Measurements from ENCODE around the gene STOML2. TPM values are rescaled to one million over a fixed set of nuclear protein-coding genes. Genes with fewer than 3 reads are reported as not detected.

STOML2 gene
- total and polyA plus RNA-seq, 12 donors: 47.9 to 186 (median 137) TPM

DNA sequence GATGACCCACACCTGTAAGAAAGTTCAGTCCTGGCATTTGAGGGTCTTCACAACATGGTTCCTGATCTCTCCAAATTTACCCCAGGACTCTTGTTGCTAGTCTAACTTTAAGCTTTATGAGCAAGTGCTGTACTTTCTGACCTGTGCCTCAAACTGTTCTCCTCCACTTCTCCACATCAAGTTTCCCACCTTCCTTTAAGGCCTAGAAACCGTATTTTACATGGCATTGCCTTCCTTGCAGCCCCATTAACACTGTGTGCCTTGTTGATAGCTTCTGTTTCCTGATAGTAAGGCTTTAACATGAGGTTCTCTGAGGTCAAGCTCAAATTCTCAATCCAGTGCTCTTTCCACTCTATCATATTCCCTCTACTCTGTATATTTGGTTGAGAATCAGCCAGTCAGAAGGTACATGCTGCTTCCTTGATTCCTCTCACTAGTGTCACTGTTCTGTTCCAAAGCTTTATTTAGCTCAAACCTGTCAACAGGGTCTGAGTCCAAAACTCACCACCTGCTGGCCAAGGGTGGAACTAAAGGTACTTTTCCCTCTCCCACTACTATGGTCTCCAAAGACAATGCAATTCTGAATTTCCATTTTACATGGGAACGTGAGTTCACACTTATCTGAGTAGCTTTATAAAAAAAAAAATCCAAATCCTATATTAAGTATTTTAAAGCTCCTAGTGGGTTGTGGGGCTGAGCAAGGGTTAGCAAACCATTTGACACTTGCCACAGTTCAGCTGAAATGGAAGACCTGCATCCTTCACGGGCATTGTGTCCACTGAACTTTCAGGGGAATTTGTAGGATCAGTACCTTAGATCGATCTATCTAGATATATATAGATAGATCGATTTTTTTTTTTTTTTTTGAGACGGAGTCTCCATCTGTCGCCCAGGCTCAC is 51.6 kb downstream of the STOML2 start:
- intact Hi-C loops (cut with DNase I): no loop called here

More for the DNA sequence above, 51.6 kb downstream of the STOML2 start:
- Histone ChIP-seq H3K27me3 (no peaks in the 10 kb centered on the region), H3K36me3 (replicated peaks in 1 of 2) (peaks cover 0 to 65% of the 10 kb centered on the region in 2 donors), H3K27ac (peak overlapping the region in 1 of 5 donors; percentile 36), H3K4me3 (no peak overlapping the region), H3K4me1 (replicated peaks in 1 of 2) (no peaks in the 10 kb centered on the region), H3K9me3 (replicated peaks in 1 of 3) (no peaks in the 10 kb centered on the region)
- TF ChIP-seq POLR2A (IDR thresholded peaks at IDR 0.05): no peak
- TF ChIP-seq, protein P1, sequence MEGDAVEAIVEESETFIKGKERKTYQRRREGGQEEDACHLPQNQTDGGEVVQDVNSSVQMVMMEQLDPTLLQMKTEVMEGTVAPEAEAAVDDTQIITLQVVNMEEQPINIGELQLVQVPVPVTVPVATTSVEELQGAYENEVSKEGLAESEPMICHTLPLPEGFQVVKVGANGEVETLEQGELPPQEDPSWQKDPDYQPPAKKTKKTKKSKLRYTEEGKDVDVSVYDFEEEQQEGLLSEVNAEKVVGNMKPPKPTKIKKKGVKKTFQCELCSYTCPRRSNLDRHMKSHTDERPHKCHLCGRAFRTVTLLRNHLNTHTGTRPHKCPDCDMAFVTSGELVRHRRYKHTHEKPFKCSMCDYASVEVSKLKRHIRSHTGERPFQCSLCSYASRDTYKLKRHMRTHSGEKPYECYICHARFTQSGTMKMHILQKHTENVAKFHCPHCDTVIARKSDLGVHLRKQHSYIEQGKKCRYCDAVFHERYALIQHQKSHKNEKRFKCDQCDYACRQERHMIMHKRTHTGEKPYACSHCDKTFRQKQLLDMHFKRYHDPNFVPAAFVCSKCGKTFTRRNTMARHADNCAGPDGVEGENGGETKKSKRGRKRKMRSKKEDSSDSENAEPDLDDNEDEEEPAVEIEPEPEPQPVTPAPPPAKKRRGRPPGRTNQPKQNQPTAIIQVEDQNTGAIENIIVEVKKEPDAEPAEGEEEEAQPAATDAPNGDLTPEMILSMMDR (IDR thresholded peaks at IDR 0.05): peak; percentile 50 to 72 (median 68)
- WGBS, 4 donors: 77 to 84% (median 81%) methylated on average over 7 of the region's 7 CpGs
- peak in 5 of 7 donors; percentile 37 to 87 (median 71) for DNase-seq

Other genes starting within 250 kb of the STOML2 start
- 1 to 10 TPM in 1 of 9 donors, under 1 TPM in 7, not detected in 1; 0.09 to 1.7 (median 0.19) TPM for gene PHF24, start 144.8 kb downstream of the STOML2 start, total RNA-seq
- gene PHF24, start 144.8 kb downstream of the STOML2 start, polyA plus RNA-seq: under 1 TPM; 0.13 to 0.16 (median 0.16) TPM
- gene DNAJB5, start 113.4 kb downstream of the STOML2 start, total RNA-seq: 10 to 100 TPM in 7 of 9 donors, 1 to 10 TPM in 2; 6.2 to 22.4 (median 13.3) TPM
- gene DNAJB5, start 113.4 kb downstream of the STOML2 start, polyA plus RNA-seq: 10 to 100 TPM; 13.4 to 19.8 (median 16.6) TPM
- 100 to 1,000 TPM; 193 to 555 (median 253) TPM for gene VCP, start 30.5 kb downstream of the STOML2 start, total RNA-seq
- 100 to 1,000 TPM in 1 of 3 donors, 10 to 100 TPM in 2; 65.1 to 393 (median 73.9) TPM for gene VCP, start 30.5 kb downstream of the STOML2 start, polyA plus RNA-seq
- gene FANCG, start 23.2 kb downstream of the STOML2 start, total RNA-seq: 10 to 100 TPM in 7 of 9 donors, 1 to 10 TPM in 2; 7.6 to 28.2 (median 12.6) TPM
- gene FANCG, start 23.2 kb downstream of the STOML2 start, polyA plus RNA-seq: 10 to 100 TPM in 2 of 3 donors, 1 to 10 TPM in 1; 5.5 to 31.2 (median 26.5) TPM
- 10 to 100 TPM; 19.7 to 37.4 (median 32.1) TPM for gene PIGO, start 6.5 kb downstream of the STOML2 start, total RNA-seq
- 10 to 100 TPM; 24.4 to 28.4 (median 24.9) TPM for gene PIGO, start 6.5 kb downstream of the STOML2 start, polyA plus RNA-seq
- 10 to 100 TPM; 12.1 to 20.4 (median 16.9) TPM for gene ATOSB, start 12.7 kb upstream of the STOML2 start, total RNA-seq
- 10 to 100 TPM; 18.3 to 51.2 (median 25.3) TPM for gene ATOSB, start 12.7 kb upstream of the STOML2 start, polyA plus RNA-seq
- 10 to 100 TPM; 18.7 to 42.2 (median 34.3) TPM for gene UNC13B, start 58.9 kb upstream of the STOML2 start, total RNA-seq
- gene UNC13B, start 58.9 kb upstream of the STOML2 start, polyA plus RNA-seq: 10 to 100 TPM; 11.1 to 31.3 (median 13.3) TPM